Measurements from ENCODE around the gene CYP3A5. TPM values are rescaled to one million over a fixed set of nuclear protein-coding genes. Genes with fewer than 3 reads are reported as not detected.

CYP3A5 gene
- total and polyA plus RNA-seq, 9 of the 15 experiments (the other 6 are each of a cell fraction or from before 2014, with no cell fraction given) = 0.73 to 2.8 (median 1.5) TPM

GRCh38 chr7:99693427-99694200 is 13.8 kb upstream of the CYP3A5 start (continued):
- no peak for TF ChIP-seq E2F8 (IDR thresholded peaks at IDR 0.05; ENCODE audit: low read depth, partially characterized antibody)
- TF ChIP-seq CREB1 (IDR thresholded peaks at IDR 0.05) = no peak
- TF ChIP-seq CREB1 (CRISPR knock-in tag; IDR thresholded peaks at IDR 0.05) = 0 out of 2 replicates have a peak, but pooled peaks have one; percentile 41
- peak; percentile 76; the same call in 1 of the 2 replicates for TF ChIP-seq POLR2AphosphoS5 (IDR thresholded peaks at IDR 0.05; ENCODE audit: control insufficient read depth, insufficient read depth, low read depth, low read length)
- no peak for TF ChIP-seq E2F3 (CRISPR knock-in tag; IDR thresholded peaks at IDR 0.05)
- TF ChIP-seq, protein P1, sequence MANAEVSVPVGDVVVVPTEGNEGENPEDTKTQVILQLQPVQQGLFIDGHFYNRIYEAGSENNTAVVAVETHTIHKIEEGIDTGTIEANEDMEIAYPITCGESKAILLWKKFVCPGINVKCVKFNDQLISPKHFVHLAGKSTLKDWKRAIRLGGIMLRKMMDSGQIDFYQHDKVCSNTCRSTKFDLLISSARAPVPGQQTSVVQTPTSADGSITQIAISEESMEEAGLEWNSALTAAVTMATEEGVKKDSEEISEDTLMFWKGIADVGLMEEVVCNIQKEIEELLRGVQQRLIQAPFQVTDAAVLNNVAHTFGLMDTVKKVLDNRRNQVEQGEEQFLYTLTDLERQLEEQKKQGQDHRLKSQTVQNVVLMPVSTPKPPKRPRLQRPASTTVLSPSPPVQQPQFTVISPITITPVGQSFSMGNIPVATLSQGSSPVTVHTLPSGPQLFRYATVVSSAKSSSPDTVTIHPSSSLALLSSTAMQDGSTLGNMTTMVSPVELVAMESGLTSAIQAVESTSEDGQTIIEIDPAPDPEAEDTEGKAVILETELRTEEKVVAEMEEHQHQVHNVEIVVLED (CRISPR knock-in tag; IDR thresholded peaks at IDR 0.05) = no peak
- no peak for TF ChIP-seq ZNF431 (CRISPR knock-in tag; IDR thresholded peaks at IDR 0.05)
- TF ChIP-seq ZNF174 (CRISPR knock-in tag; IDR thresholded peaks at IDR 0.05) = no peak
- TF ChIP-seq TAL1 (IDR thresholded peaks at IDR 0.05) = peak; percentile 77
- no peak for TF ChIP-seq TCF7L2 (IDR thresholded peaks at IDR 0.05; ENCODE audit: low read depth, low read length)
- TF ChIP-seq POLR2B (IDR thresholded peaks at IDR 0.05; ENCODE audit: low read depth, partially characterized antibody) = no peak
- TF ChIP-seq ZNF121 (CRISPR knock-in tag; conservative IDR thresholded peaks at IDR 0.05) = no peak
- TF ChIP-seq, protein P2, sequence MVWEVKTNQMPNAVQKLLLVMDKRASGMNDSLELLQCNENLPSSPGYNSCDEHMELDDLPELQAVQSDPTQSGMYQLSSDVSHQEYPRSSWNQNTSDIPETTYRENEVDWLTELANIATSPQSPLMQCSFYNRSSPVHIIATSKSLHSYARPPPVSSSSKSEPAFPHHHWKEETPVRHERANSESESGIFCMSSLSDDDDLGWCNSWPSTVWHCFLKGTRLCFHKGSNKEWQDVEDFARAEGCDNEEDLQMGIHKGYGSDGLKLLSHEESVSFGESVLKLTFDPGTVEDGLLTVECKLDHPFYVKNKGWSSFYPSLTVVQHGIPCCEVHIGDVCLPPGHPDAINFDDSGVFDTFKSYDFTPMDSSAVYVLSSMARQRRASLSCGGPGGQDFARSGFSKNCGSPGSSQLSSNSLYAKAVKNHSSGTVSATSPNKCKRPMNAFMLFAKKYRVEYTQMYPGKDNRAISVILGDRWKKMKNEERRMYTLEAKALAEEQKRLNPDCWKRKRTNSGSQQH (CRISPR knock-in tag; IDR thresholded peaks at IDR 0.05) = no peak
- TF ChIP-seq ZNF282 (CRISPR knock-in tag; IDR thresholded peaks at IDR 0.05) = no peak
- peak in 1 of 2 experiments; percentile 52; a peak in 2 of 4 replicates for TF ChIP-seq TRIM24 (IDR thresholded peaks at IDR 0.05)
- peak; percentile 82 for TF ChIP-seq BCOR (IDR thresholded peaks at IDR 0.05)
- TF ChIP-seq C11orf30 (IDR thresholded peaks at IDR 0.05; ENCODE audit: low read depth) = no peak
- no peak; the same call in 1 of the 2 replicates for TF ChIP-seq ZFP30 (CRISPR knock-in tag; IDR thresholded peaks at IDR 0.05; ENCODE audit: borderline replicate concordance)
- no peak for TF ChIP-seq SAP30 (IDR thresholded peaks at IDR 0.05; ENCODE audit: borderline replicate concordance, insufficient read depth, low read depth, low read length, poor library complexity, severe bottlenecking)
- no peak for TF ChIP-seq ZBTB12 (CRISPR knock-in tag; IDR thresholded peaks at IDR 0.05)
- 0 out of 2 replicates have a peak, but pooled peaks have one; percentile 8 for TF ChIP-seq SMC3 (conservative IDR thresholded peaks at IDR 0.05; ENCODE audit: insufficient read depth, low read depth, low read length)
- TF ChIP-seq SNIP1 (IDR thresholded peaks at IDR 0.05; ENCODE audit: low read depth) = no peak

Data from K562 (cell line).